ENCODE results near the gene FBLN1. TPM values are rescaled to one million over a fixed set of nuclear protein-coding genes. Genes with fewer than 3 reads are reported as not detected.

Gene FBLN1
- total RNA-seq, 1 experiment from 2014 or later: 183 TPM

DNA sequence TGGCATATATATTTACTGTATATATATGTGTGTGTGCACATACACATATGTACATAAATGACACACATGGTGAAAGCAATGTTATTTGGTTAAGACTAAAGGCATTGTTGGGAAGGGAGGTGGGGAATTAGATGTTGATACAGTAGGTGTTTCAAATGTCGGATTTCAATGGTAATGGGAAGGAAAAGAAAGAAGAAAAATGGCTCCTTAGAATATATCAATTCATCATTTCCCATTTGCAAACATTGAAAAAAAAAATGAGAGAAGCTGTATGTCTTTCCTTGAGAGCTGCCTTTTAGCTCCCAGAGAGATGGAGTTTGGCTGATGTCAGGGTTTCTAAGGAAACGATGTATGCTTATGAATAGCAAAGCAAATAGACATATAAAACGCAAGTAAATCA is 135.5 kb downstream of the FBLN1 start (continued):
- TF ChIP-seq, protein P1, sequence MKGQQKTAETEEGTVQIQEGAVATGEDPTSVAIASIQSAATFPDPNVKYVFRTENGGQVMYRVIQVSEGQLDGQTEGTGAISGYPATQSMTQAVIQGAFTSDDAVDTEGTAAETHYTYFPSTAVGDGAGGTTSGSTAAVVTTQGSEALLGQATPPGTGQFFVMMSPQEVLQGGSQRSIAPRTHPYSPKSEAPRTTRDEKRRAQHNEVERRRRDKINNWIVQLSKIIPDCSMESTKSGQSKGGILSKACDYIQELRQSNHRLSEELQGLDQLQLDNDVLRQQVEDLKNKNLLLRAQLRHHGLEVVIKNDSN (CRISPR knock-in tag; IDR thresholded peaks at IDR 0.05): no peak
- TF ChIP-seq, protein P2, sequence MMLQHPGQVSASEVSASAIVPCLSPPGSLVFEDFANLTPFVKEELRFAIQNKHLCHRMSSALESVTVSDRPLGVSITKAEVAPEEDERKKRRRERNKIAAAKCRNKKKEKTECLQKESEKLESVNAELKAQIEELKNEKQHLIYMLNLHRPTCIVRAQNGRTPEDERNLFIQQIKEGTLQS (CRISPR knock-in tag; conservative IDR thresholded peaks at IDR 0.05): no peak
- no peak for TF ChIP-seq RORB (CRISPR knock-in tag; IDR thresholded peaks at IDR 0.05)
- no peak for TF ChIP-seq RELA (CRISPR knock-in tag; IDR thresholded peaks at IDR 0.05; ENCODE audit: borderline replicate concordance)
- no peak for TF ChIP-seq TEAD4 (CRISPR knock-in tag; IDR thresholded peaks at IDR 0.05)
- TF ChIP-seq OVOL2 (CRISPR knock-in tag; IDR thresholded peaks at IDR 0.05; ENCODE audit: borderline replicate concordance): no peak
- no peak for TF ChIP-seq ZNF416 (CRISPR knock-in tag; IDR thresholded peaks at IDR 0.05)
- TF ChIP-seq ZBTB21 (CRISPR knock-in tag; IDR thresholded peaks at IDR 0.05; ENCODE audit: borderline replicate concordance): no peak
- TF ChIP-seq, protein P3, sequence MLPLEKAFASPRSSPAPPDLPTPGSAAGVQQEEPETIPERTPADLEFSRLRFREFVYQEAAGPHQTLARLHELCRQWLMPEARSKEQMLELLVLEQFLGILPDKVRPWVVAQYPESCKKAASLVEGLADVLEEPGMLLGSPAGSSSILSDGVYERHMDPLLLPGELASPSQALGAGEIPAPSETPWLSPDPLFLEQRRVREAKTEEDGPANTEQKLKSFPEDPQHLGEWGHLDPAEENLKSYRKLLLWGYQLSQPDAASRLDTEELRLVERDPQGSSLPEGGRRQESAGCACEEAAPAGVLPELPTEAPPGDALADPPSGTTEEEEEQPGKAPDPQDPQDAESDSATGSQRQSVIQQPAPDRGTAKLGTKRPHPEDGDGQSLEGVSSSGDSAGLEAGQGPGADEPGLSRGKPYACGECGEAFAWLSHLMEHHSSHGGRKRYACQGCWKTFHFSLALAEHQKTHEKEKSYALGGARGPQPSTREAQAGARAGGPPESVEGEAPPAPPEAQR (CRISPR knock-in tag; IDR thresholded peaks at IDR 0.05): no peak
- no peak for TF ChIP-seq NR3C1 (CRISPR knock-in tag; conservative IDR thresholded peaks at IDR 0.05; ENCODE audit: low read depth)

DNA sequence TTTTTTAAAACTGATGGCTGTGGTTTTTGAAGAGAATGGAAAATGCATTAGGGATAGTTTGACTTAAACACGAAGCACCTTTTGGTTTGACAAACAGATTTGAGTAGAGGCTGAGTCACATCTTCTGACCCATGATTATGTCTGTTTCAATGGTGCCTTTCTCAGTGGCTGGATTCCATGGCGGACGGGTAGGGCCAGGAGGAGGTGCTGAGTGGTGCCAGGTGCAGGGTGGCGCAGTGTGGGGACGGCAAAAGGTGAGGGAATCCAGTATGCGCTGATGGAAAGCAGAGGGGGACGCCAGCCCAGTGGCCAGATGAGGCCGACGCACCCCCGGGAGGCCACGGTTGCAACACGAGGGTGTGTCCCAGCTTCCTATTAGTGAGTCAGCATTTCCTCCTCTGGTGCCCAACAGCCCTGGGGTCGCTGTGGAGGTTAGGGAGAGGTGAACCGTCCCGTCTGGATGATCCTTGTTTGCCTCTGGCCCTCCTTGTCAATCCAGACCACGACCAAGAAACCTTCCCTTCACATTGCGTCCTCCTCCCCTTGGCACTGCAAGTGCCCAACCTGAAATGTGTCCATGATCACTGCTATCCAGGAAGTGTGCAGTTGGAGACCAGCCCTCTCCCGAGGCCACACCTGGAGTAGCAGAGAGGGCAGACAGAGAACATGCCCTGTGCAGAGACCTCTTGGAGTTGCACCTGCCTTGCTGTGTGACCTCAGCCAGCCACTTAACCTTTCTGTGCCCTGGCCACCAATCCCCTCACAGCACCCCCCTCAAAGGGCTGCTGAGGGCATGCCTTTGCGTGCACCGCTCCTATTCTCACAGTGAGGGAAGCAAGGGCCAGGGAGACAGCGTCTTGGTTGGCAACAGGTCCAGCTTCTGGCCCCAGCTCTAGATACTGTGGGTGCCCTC is 136.4 kb downstream of the FBLN1 start:
- no peak for TF ChIP-seq TCF7 (CRISPR knock-in tag; IDR thresholded peaks at IDR 0.05; ENCODE audit: low read depth)
- TF ChIP-seq PRRX2 (CRISPR knock-in tag; IDR thresholded peaks at IDR 0.05): no peak
- TF ChIP-seq CBFB (CRISPR knock-in tag; IDR thresholded peaks at IDR 0.05; ENCODE audit: low read depth): no peak
- TF ChIP-seq GABPB1 (CRISPR knock-in tag; IDR thresholded peaks at IDR 0.05): peak; percentile 16; the same call in 1 of the 2 replicates
- peak; percentile 78; the same call in 1 of the 2 replicates for TF ChIP-seq NFE2L1 (CRISPR knock-in tag; IDR thresholded peaks at IDR 0.05)
- TF ChIP-seq TEAD1 (CRISPR knock-in tag; IDR thresholded peaks at IDR 0.05): no peak
- TF ChIP-seq, protein P4, sequence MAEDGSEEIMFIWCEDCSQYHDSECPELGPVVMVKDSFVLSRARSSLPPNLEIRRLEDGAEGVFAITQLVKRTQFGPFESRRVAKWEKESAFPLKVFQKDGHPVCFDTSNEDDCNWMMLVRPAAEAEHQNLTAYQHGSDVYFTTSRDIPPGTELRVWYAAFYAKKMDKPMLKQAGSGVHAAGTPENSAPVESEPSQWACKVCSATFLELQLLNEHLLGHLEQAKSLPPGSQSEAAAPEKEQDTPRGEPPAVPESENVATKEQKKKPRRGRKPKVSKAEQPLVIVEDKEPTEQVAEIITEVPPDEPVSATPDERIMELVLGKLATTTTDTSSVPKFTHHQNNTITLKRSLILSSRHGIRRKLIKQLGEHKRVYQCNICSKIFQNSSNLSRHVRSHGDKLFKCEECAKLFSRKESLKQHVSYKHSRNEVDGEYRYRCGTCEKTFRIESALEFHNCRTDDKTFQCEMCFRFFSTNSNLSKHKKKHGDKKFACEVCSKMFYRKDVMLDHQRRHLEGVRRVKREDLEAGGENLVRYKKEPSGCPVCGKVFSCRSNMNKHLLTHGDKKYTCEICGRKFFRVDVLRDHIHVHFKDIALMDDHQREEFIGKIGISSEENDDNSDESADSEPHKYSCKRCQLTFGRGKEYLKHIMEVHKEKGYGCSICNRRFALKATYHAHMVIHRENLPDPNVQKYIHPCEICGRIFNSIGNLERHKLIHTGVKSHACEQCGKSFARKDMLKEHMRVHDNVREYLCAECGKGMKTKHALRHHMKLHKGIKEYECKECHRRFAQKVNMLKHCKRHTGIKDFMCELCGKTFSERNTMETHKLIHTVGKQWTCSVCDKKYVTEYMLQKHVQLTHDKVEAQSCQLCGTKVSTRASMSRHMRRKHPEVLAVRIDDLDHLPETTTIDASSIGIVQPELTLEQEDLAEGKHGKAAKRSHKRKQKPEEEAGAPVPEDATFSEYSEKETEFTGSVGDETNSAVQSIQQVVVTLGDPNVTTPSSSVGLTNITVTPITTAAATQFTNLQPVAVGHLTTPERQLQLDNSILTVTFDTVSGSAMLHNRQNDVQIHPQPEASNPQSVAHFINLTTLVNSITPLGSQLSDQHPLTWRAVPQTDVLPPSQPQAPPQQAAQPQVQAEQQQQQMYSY (CRISPR knock-in tag; IDR thresholded peaks at IDR 0.05): 0 out of 2 replicates have a peak, but pooled peaks have one; percentile 8
- TF ChIP-seq ZNF671 (CRISPR knock-in tag; IDR thresholded peaks at IDR 0.05): no peak
- TF ChIP-seq, protein P5, sequence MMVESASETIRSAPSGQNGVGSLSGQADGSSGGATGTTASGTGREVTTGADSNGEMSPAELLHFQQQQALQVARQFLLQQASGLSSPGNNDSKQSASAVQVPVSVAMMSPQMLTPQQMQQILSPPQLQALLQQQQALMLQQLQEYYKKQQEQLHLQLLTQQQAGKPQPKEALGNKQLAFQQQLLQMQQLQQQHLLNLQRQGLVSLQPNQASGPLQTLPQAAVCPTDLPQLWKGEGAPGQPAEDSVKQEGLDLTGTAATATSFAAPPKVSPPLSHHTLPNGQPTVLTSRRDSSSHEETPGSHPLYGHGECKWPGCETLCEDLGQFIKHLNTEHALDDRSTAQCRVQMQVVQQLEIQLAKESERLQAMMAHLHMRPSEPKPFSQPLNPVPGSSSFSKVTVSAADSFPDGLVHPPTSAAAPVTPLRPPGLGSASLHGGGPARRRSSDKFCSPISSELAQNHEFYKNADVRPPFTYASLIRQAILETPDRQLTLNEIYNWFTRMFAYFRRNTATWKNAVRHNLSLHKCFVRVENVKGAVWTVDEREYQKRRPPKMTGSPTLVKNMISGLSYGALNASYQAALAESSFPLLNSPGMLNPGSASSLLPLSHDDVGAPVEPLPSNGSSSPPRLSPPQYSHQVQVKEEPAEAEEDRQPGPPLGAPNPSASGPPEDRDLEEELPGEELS (CRISPR knock-in tag; IDR thresholded peaks at IDR 0.05): no peak
- TF ChIP-seq, protein P6, sequence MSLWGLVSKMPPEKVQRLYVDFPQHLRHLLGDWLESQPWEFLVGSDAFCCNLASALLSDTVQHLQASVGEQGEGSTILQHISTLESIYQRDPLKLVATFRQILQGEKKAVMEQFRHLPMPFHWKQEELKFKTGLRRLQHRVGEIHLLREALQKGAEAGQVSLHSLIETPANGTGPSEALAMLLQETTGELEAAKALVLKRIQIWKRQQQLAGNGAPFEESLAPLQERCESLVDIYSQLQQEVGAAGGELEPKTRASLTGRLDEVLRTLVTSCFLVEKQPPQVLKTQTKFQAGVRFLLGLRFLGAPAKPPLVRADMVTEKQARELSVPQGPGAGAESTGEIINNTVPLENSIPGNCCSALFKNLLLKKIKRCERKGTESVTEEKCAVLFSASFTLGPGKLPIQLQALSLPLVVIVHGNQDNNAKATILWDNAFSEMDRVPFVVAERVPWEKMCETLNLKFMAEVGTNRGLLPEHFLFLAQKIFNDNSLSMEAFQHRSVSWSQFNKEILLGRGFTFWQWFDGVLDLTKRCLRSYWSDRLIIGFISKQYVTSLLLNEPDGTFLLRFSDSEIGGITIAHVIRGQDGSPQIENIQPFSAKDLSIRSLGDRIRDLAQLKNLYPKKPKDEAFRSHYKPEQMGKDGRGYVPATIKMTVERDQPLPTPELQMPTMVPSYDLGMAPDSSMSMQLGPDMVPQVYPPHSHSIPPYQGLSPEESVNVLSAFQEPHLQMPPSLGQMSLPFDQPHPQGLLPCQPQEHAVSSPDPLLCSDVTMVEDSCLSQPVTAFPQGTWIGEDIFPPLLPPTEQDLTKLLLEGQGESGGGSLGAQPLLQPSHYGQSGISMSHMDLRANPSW (CRISPR knock-in tag; conservative IDR thresholded peaks at IDR 0.05; ENCODE audit: low read depth): no peak
- 0 out of 2 replicates have a peak, but pooled peaks have one; percentile 49 for TF ChIP-seq FOXP1 (CRISPR knock-in tag; IDR thresholded peaks at IDR 0.05; ENCODE audit: borderline replicate concordance)
- no peak for TF ChIP-seq FOXK1 (CRISPR knock-in tag; IDR thresholded peaks at IDR 0.05)
- TF ChIP-seq, protein P7, sequence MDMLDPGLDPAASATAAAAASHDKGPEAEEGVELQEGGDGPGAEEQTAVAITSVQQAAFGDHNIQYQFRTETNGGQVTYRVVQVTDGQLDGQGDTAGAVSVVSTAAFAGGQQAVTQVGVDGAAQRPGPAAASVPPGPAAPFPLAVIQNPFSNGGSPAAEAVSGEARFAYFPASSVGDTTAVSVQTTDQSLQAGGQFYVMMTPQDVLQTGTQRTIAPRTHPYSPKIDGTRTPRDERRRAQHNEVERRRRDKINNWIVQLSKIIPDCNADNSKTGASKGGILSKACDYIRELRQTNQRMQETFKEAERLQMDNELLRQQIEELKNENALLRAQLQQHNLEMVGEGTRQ (CRISPR knock-in tag; IDR thresholded peaks at IDR 0.05): no peak
- Mint-ChIP-seq H3K27me3 (ENCODE audit: low read depth) (peaks cover 9% of the 10 kb centered on the region), H3K4me3 (no peak overlapping the region), H3K27ac (no peak overlapping the region), H3K36me3 (no peaks in the 10 kb centered on the region), H3K4me1 (peaks cover 29% of the 10 kb centered on the region), H3K9me3 (no peaks in the 10 kb centered on the region)
- POLR2A ChIA-PET: no interaction called here
- CTCF ChIA-PET: interaction anchor here (0.9 to 1.2 kb wide), 4 partner anchors 41 to 356 kb away, joined by 3 read pairs; no protein-coding TSS in a partner anchor
- ATAC-seq (no peak), DNase-seq (ENCODE audit: low spot score) (no peak)
